Keratinocyte (primary cell): ENCODE measurements around the gene RIMS1. TPM values are rescaled to one million over a fixed set of nuclear protein-coding genes. Genes with fewer than 3 reads are reported as not detected.

Experiments
- DNase-seq: peaks from one replicate; pipeline ENCODE4 v3.0.0-alpha.2; 2011; ENCODE audit warnings: low read depth, missing footprints, low spot score
- FAIRE-seq: peaks from 2 replicates; lab custom pipeline; 2011; peaks lifted over from hg19 to GRCh38; lab: Jason Lieb, UNC
- H2AFZ ChIP-seq: 2 replicates; pipeline ENCODE4 v1.6.0; 2012; ENCODE audit warnings: low read length, control low read depth, inconsistent platforms; ENCODE audit not compliant: control insufficient read depth
- H3K27ac ChIP-seq: 2 replicates; pipeline ENCODE4 v1.5.1; 2011; ENCODE audit warnings: low read length; ENCODE audit not compliant: control insufficient read depth, insufficient read depth
- H3K27me3 ChIP-seq: 3 replicates; pipeline ENCODE4 v1.6.0; 2011; ENCODE audit warnings: low read length; ENCODE audit not compliant: control insufficient read depth, insufficient read depth; ENCODE audit errors: extremely low read depth
- H3K36me3 ChIP-seq, 2 experiments: 2 replicates in 1 of 2; 3 replicates in 1 of 2; pipeline ENCODE4 v1.5.1; 2011; ENCODE audit warnings: low read length in 2 of 2, mild to moderate bottlenecking in 1 of 2; ENCODE audit not compliant: control insufficient read depth in 2 of 2, insufficient read depth in 2 of 2; ENCODE audit errors: extremely low read depth in 1 of 2
- H3K4me1 ChIP-seq: 3 replicates; pipeline ENCODE4 v1.5.1; 2011; ENCODE audit warnings: low read length; ENCODE audit not compliant: control insufficient read depth, insufficient read depth; ENCODE audit errors: extremely low read depth
- H3K4me2 ChIP-seq: 3 replicates; pipeline ENCODE4 v1.6.0; 2011; ENCODE audit warnings: low read depth, low read length; ENCODE audit not compliant: control insufficient read depth, insufficient read depth; ENCODE audit errors: extremely low read depth
- H3K4me3 ChIP-seq, 3 experiments: fragments of 200-600 bp in 1 of 3; sonication (generic) in 1 of 3; 2 replicates in 2 of 3; 3 replicates in 1 of 3; pipeline ENCODE4 v1.5.1; 2011 to 2016; ENCODE audit warnings: low read length in 3 of 3, mild to moderate bottlenecking in 3 of 3, control low read depth in 2 of 3, inconsistent platforms in 1 of 3, low read depth in 1 of 3, mixed read lengths in 1 of 3, mixed run types in 1 of 3, moderate library complexity in 1 of 3; ENCODE audit not compliant: control insufficient read depth in 2 of 3, insufficient read depth in 2 of 3; ENCODE audit errors: extremely low read depth in 1 of 3
- H3K79me2 ChIP-seq: 2 replicates; pipeline ENCODE4 v1.6.0; 2012; ENCODE audit warnings: low read length; ENCODE audit not compliant: control insufficient read depth, insufficient read depth
- H3K9ac ChIP-seq: 3 replicates; pipeline ENCODE4 v1.6.0; 2011; ENCODE audit warnings: low read length; ENCODE audit not compliant: control insufficient read depth, insufficient read depth; ENCODE audit errors: extremely low read depth
- H3K9me1 ChIP-seq: 3 replicates; pipeline ENCODE4 v1.6.0; 2011; ENCODE audit warnings: low read length; ENCODE audit not compliant: control insufficient read depth, insufficient read depth; ENCODE audit errors: extremely low read depth
- H3K9me3 ChIP-seq: 2 replicates; pipeline ENCODE4 v1.5.1; 2012; ENCODE audit warnings: low read depth, low read length; ENCODE audit not compliant: control insufficient read depth
- H4K20me1 ChIP-seq: 3 replicates; pipeline ENCODE4 v1.6.0; 2011; ENCODE audit warnings: low read length; ENCODE audit not compliant: control insufficient read depth, insufficient read depth; ENCODE audit errors: extremely low read depth
- CTCF ChIP-seq, 3 experiments: IDR thresholded peaks in 1 of 3; conservative IDR thresholded peaks in 1 of 3; optimal IDR thresholded peaks in 1 of 3; 2 replicates in 2 of 3; 3 replicates in 1 of 3; pipeline versions ENCODE3 to v1.5.1; 2011; ENCODE audit warnings: low read length in 3 of 3, mild to moderate bottlenecking in 3 of 3, moderate library complexity in 2 of 3, control low read depth in 1 of 3, inconsistent platforms in 1 of 3; ENCODE audit not compliant: insufficient read depth in 2 of 3; ENCODE audit errors: extremely low read depth in 1 of 3
- EZH2 ChIP-seq: IDR thresholded peaks from one replicate; pipeline ENCODE4 v1.6.1; 2012; ENCODE audit warnings: inconsistent platforms, mild to moderate bottlenecking, low read length, moderate library complexity
- dilution Hi-C: fragments of 300-500 bp; cut with MboI; formaldehyde crosslinking; loops from one replicate; pipeline ENCODE4 v1.7.0; 2020; ENCODE audit warnings: low sequenced_read_pairs; ENCODE audit not compliant: extremely low pct_ligation_motif_present
- polyA plus RNA-seq, 5 experiments: library from polyadenylated mRNA; depleted of rRNA in 3 of 5; stranded (reverse) in 3 of 5; stranded (forward) in 1 of 5; unstranded in 1 of 5; fragments of >200 nt; gene quantifications; 1 replicate in 1 of 5; 2 replicates in 3 of 5; 3 replicates in 1 of 5; pipeline versions ENCODE4 v1.2.1 to v1.2.3, GENCODE V29; 2011 to 2012; ENCODE audit warnings: missing spikeins in 2 of 5, low read depth in 1 of 5, low replicate concordance in 1 of 5

RIMS1 gene
- polyA plus RNA-seq, 1 donor (not counting 4 experiments of a cell fraction or from before 2014, with no cell fraction given) = not detected

GRCh38 chr6:72382602-72383529, 496.5 kb downstream of the RIMS1 start:
- TF ChIP-seq EZH2 (no peak), CTCF (optimal IDR thresholded peaks at IDR 0.05 in 1 of 3, IDR thresholded peaks at IDR 0.05 in 1 of 3, conservative IDR thresholded peaks at IDR 0.05 in 1 of 3; ENCODE audit: extremely low read depth in 1 of 3, insufficient read depth in 2 of 3, low read length in 3 of 3) (no peak)
- no peak overlapping the region for H3K27ac ChIP-seq
- dilution Hi-C loops = no loop called here
- FAIRE-seq (no peak), DNase-seq (no peak)
- no peaks in the 10 kb centered on the region for H3K9me3 ChIP-seq
- no peaks in the 10 kb centered on the region for H3K9me1 ChIP-seq
- no peaks in the 10 kb centered on the region for H4K20me1 ChIP-seq
- no peaks in the 10 kb centered on the region for H3K27me3 ChIP-seq
- H3K4me2 ChIP-seq = no peak overlapping the region
- H3K4me3 ChIP-seq = no peak overlapping the region
- H3K36me3 ChIP-seq = no peaks in the 10 kb centered on the region
- no peaks in the 10 kb centered on the region for H3K79me2 ChIP-seq
- no peaks in the 10 kb centered on the region for H3K4me1 ChIP-seq
- no peak overlapping the region for H2AFZ ChIP-seq
- no peak overlapping the region for H3K9ac ChIP-seq

- no peak overlapping the region for H3K4me2 ChIP-seq
- no peaks in the 10 kb centered on the region for H3K4me1 ChIP-seq
- no peaks in the 10 kb centered on the region for H3K27me3 ChIP-seq
- H3K9ac ChIP-seq = no peak overlapping the region
- no peak overlapping the region for H2AFZ ChIP-seq
- H3K79me2 ChIP-seq = no peaks in the 10 kb centered on the region
- TF ChIP-seq EZH2 (no peak), CTCF (optimal IDR thresholded peaks at IDR 0.05 in 1 of 3, IDR thresholded peaks at IDR 0.05 in 1 of 3, conservative IDR thresholded peaks at IDR 0.05 in 1 of 3; ENCODE audit: extremely low read depth in 1 of 3, insufficient read depth in 2 of 3, low read length in 3 of 3) (no peak)
- no peak overlapping the region for H3K27ac ChIP-seq
- no peaks in the 10 kb centered on the region for H3K36me3 ChIP-seq
- no peaks in the 10 kb centered on the region for H3K9me1 ChIP-seq
- FAIRE-seq (no peak), DNase-seq (no peak)
- dilution Hi-C loops = no loop called here
- no peaks in the 10 kb centered on the region for H4K20me1 ChIP-seq
- H3K4me3 ChIP-seq = no peak overlapping the region
- H3K9me3 ChIP-seq = no peaks in the 10 kb centered on the region
Measured at GRCh38 chr6:72386324-72386723, 500.0 kb downstream of the RIMS1 start.
